GM12872 (cell line): ENCODE data around the gene SCARF2.

Experiments
- TF ChIP-seq, protein P1 (sequence below): IDR thresholded peaks from 3 replicates; pipeline ENCODE4 v1.5.1; 2011; ENCODE audit warnings: low read depth, mild to moderate bottlenecking, low read length, moderate library complexity; ENCODE audit not compliant: insufficient read depth

The SCARF2 gene

DNA sequence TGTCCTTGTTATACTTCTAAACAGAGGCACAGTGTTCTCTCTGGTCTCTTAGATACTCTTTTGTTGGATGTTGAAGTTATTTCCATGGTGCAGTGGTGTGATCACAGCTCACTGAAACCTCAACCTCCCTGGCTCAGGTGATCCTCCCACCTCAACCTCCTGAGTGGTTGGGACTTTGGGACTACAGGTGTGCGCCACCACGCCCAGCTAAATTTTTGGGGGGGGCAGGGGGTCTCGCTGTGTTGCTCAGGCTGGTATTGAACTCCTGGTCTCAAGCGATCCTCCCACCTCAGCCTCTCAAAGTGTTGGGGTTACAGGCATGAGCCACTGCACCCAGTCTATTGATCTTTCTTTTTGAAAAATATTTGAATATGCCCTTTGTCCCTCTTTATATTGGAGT lies 28.7 kb downstream of the SCARF2 start:
- TF ChIP-seq, protein P1, sequence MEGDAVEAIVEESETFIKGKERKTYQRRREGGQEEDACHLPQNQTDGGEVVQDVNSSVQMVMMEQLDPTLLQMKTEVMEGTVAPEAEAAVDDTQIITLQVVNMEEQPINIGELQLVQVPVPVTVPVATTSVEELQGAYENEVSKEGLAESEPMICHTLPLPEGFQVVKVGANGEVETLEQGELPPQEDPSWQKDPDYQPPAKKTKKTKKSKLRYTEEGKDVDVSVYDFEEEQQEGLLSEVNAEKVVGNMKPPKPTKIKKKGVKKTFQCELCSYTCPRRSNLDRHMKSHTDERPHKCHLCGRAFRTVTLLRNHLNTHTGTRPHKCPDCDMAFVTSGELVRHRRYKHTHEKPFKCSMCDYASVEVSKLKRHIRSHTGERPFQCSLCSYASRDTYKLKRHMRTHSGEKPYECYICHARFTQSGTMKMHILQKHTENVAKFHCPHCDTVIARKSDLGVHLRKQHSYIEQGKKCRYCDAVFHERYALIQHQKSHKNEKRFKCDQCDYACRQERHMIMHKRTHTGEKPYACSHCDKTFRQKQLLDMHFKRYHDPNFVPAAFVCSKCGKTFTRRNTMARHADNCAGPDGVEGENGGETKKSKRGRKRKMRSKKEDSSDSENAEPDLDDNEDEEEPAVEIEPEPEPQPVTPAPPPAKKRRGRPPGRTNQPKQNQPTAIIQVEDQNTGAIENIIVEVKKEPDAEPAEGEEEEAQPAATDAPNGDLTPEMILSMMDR: no peak

GRCh38 chr22:20407829-20408228 lies 29.8 kb downstream of the SCARF2 start:
- TF ChIP-seq, protein P1: no peak

DNA sequence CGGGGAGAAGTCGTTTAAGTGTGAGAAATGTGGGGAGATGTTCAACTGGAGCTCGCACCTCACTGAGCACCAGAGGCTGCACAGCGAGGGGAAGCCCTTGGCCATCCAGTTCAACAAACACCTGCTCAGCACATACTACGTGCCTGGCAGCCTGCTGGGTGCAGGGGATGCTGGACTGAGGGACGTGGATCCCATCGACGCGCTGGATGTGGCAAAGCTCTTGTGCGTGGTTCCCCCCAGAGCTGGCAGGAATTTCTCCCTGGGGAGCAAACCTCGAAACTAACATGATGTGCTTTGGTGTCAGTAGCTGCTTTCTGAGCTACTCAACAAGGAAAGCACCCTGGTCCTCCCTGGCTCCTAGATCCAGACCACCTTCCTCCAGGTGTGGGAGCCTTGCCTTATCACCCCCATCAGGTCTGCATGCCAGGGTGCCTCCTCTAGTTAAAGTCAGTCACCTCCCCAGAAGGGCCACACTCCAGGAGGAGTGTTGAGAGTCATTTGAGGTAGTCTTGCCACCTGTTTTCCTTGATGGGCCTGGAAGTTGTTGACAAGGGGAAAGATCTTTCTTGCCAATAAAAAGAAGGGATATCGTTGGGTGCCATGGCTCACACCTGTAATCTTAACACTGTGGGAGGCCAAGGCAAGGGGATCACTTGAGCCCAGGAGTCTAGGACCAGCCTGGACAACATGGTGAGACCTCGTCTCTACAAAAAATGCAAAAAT lies 30.8 kb downstream of the SCARF2 start:
- TF ChIP-seq, protein P1: no peak

DNA sequence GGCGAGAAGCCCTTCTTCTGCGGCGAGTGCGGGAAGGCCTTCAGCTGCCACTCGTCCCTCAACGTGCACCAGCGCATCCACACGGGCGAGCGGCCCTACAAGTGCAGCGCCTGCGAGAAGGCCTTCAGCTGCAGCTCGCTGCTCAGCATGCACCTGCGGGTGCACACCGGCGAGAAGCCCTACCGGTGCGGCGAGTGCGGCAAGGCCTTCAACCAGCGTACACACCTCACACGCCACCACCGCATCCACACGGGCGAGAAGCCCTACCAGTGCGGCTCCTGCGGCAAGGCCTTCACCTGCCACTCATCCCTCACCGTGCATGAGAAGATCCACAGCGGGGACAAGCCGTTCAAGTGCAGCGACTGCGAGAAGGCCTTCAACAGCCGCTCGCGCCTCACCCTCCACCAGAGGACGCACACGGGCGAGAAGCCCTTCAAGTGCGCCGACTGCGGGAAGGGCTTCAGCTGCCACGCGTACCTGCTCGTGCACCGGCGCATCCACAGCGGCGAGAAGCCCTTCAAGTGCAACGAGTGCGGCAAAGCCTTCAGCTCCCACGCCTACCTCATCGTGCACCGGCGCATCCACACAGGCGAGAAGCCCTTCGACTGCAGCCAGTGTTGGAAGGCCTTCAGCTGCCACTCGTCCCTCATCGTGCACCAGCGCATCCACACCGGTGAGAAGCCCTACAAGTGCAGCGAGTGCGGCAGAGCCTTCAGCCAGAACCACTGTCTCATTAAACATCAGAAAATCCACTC lies 31.5 kb downstream of the SCARF2 start:
- TF ChIP-seq, protein P1: no peak

DNA sequence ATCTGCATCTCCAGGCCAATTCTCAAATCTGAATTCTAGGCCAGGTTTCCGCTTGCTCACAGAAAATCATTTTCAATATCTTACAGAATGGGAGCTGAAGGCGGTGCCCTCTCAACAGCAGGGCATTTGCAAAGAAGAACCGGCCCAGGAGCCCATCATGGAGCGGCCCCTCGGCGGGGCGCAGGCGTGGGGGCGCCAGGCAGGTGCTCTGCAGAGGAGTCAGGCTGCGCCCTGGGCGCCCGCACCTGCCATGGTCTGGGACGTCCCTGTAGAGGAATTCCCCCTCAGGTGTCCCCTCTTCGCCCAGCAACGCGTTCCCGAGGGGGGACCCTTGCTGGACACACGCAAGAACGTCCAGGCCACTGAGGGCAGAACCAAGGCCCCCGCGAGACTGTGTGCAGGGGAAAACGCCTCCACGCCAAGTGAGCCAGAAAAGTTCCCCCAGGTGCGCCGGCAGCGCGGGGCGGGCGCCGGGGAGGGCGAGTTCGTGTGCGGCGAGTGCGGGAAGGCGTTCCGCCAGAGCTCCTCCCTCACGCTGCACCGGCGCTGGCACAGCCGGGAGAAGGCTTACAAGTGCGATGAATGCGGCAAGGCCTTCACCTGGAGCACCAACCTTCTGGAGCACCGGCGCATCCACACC lies 32.2 kb downstream of the SCARF2 start:
- TF ChIP-seq, protein P1: no peak

DNA sequence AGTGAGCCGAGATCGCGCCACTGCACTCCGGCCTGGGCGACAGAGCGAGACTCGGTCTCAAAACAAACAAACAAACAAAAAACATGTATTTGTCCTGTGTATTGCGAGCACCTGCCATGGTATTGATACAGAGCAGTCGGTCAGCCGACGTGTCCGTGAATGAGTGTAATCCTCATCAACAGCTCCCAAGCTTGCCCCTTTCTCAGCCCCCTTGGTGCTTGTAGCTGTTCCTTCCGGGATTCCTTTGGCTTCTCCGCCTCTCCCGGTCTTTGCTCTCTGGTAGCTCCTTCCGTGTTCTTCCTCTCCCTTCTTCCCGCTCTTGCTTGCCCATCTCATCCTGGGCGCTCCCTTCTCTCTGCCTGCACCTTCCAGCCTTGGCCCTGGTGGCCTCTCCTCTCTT lies 32.7 kb downstream of the SCARF2 start:
- TF ChIP-seq, protein P1: no peak

- TF ChIP-seq, protein P1: no peak
These were observed 33.9 kb downstream of the SCARF2 start for GRCh38 chr22:20403779-20404140.
